Osteocyte (in vitro differentiated cells): ENCODE data around the gene DEFB127. TPM values are rescaled to one million over a fixed set of nuclear protein-coding genes. Genes with fewer than 3 reads are reported as not detected.

ENCODE experiments used
- DNase-seq: peaks from one replicate; pipeline ENCODE4 v3.0.0; 2021; ENCODE audit warnings: mixed read lengths; ENCODE audit not compliant: unreplicated experiment; ENCODE audit errors: extremely low spot score
- H3K27ac Mint-ChIP-seq: one replicate; pipeline ENCODE4 v1.8.0; 2021; ENCODE audit warnings: mild to moderate bottlenecking, mixed read lengths; ENCODE audit not compliant: unreplicated experiment
- H3K27me3 Mint-ChIP-seq: one replicate; pipeline ENCODE4 v1.8.0; 2021; ENCODE audit warnings: mixed read lengths; ENCODE audit not compliant: unreplicated experiment
- H3K36me3 Mint-ChIP-seq: one replicate; pipeline ENCODE4 v1.8.0; 2021; ENCODE audit warnings: mixed read lengths; ENCODE audit not compliant: unreplicated experiment
- H3K4me1 Mint-ChIP-seq: one replicate; pipeline ENCODE4 v1.8.0; 2021; ENCODE audit warnings: mixed read lengths; ENCODE audit not compliant: unreplicated experiment
- H3K4me3 Mint-ChIP-seq: one replicate; pipeline ENCODE4 v1.8.0; 2021; ENCODE audit warnings: mild to moderate bottlenecking, moderate library complexity, mixed read lengths; ENCODE audit not compliant: unreplicated experiment
- H3K9me3 Mint-ChIP-seq: one replicate; pipeline ENCODE4 v1.8.0; 2021; ENCODE audit warnings: mixed read lengths; ENCODE audit not compliant: unreplicated experiment
- total RNA-seq: library from RNA; stranded (reverse); gene quantifications from 2 replicates; pipeline ENCODE4 v1.2.1, GENCODE V29; 2021
- TF ChIP-seq, protein P1 (sequence below): fragments of 200-600 bp; sonication (generic); IDR thresholded peaks from 2 replicates; pipeline ENCODE4 v1.5.0; 2021; ENCODE audit warnings: antibody characterized with exemption, mild to moderate bottlenecking, moderate library complexity

DEFB127 gene
- total RNA-seq, 1 donor from 2014 or later: not detected

DNA sequence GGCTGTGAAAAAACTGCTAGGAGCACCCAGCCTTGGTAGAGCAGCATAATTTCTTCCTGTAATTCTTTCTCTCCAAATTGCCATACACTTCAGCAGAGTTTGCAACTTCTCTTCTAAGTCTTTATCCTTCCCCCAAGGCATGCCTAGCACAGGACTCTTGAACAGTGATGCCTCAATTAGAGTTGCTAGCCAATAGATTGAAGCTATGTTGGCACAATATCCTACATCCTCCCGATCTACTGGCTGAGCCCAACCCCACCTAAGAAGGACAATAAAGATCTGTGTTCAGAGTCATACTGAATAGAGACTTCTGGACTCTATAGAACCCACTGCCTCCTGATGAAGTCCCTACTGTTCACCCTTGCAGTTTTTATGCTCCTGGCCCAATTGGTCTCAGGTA is 15.0 kb upstream of the DEFB127 start, which contains the start of gene DEFB126:
Gene DEFB126, plus strand, starts transcription at position 301 of the 400 bp plus-strand sequence. Its CDS starts 39 bp downstream, at position 340.
- TF ChIP-seq, protein P1, sequence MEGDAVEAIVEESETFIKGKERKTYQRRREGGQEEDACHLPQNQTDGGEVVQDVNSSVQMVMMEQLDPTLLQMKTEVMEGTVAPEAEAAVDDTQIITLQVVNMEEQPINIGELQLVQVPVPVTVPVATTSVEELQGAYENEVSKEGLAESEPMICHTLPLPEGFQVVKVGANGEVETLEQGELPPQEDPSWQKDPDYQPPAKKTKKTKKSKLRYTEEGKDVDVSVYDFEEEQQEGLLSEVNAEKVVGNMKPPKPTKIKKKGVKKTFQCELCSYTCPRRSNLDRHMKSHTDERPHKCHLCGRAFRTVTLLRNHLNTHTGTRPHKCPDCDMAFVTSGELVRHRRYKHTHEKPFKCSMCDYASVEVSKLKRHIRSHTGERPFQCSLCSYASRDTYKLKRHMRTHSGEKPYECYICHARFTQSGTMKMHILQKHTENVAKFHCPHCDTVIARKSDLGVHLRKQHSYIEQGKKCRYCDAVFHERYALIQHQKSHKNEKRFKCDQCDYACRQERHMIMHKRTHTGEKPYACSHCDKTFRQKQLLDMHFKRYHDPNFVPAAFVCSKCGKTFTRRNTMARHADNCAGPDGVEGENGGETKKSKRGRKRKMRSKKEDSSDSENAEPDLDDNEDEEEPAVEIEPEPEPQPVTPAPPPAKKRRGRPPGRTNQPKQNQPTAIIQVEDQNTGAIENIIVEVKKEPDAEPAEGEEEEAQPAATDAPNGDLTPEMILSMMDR: no peak
- no peaks in the 10 kb centered on the region for H3K4me1 Mint-ChIP-seq
- H3K4me3 Mint-ChIP-seq: no peak within 1 kb of the TSS
- no peak within 1 kb of the TSS for H3K27ac Mint-ChIP-seq
- DNase-seq: no peak
- H3K9me3 Mint-ChIP-seq: peaks cover 4% of the 10 kb centered on the region
- H3K27me3 Mint-ChIP-seq: peaks cover 40% of the 10 kb centered on the region
- H3K36me3 Mint-ChIP-seq: no peaks in the 10 kb centered on the region

DNA sequence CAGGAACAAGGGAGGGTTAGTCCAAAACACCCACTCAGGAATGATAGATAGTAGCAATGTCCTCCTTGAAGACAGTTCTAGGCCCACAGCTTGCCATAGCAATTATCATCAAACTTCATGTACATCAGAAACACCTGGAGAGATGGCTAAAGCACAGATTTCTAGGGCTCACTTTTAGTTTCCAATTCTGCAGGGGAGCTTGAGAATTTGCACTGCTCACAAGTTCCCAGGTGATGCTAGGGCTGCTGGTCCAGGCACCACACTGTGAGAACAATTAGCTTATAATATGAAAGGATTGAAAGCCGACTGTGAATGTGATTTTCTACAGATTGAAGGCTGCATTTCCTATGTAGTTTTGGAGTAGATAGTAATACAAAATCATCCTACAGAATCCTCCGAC is 11.4 kb upstream of the DEFB127 start:
- TF ChIP-seq, protein P1: no peak
- Mint-ChIP-seq H3K9me3 (no peaks in the 10 kb centered on the region), H3K4me1 (no peaks in the 10 kb centered on the region), H3K4me3 (no peak overlapping the region), H3K27me3 (peaks cover 36% of the 10 kb centered on the region), H3K27ac (no peak overlapping the region), H3K36me3 (no peaks in the 10 kb centered on the region)
- no peak for DNase-seq

DNA sequence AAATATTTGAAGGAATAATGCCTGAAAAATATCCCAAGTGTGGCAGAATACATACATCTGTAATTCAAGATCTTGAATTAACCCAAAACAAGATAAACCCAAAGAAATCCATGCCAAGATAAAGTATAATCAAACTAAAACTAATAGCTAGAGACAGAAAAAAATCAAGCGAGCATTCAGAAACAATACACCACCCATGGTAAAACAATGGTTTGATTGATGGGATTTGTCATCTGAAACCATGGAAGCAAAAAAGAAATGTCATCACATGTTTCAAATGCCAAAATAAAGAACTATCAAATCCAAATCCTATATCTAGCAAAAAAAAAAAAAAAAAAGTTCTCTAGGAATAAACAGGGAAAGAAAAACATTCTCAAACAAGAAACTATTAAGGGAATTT is 5.1 kb upstream of the DEFB127 start:
- Mint-ChIP-seq H3K9me3 (no peaks in the 10 kb centered on the region), H3K27ac (no peak overlapping the region), H3K36me3 (no peaks in the 10 kb centered on the region), H3K4me1 (no peaks in the 10 kb centered on the region), H3K4me3 (no peak overlapping the region), H3K27me3 (peaks cover 30% of the 10 kb centered on the region)
- TF ChIP-seq, protein P1: no peak
- no peak for DNase-seq

GRCh38 chr20:164618-165017 is 7.4 kb downstream of the DEFB127 start:
- Mint-ChIP-seq H3K27me3 (peaks cover 14% of the 10 kb centered on the region), H3K9me3 (no peaks in the 10 kb centered on the region), H3K4me3 (no peak overlapping the region), H3K36me3 (no peaks in the 10 kb centered on the region), H3K27ac (no peak overlapping the region), H3K4me1 (no peaks in the 10 kb centered on the region)
- TF ChIP-seq, protein P1: no peak
- DNase-seq: no peak

DNA sequence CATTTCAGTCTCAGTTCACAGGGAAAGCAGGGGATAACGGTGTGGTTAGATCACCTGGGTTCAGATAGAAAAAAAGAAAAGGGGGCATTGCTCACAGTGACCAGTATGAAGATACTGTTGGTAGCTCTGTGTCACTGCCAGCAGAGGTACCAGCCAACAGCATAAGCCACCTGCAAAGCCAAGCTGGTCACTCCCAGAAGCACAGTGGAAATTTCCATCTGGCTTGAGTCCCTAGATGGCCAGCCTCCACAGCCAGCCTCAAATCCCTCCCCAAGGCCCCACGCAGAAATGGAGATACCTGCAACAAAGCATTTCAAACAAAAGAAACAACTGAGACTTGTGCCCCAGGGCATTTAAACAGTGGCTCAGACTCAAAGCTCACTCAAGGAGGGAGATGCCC is 11.6 kb downstream of the DEFB127 start:
- no peak overlapping the region for H3K4me3 Mint-ChIP-seq
- H3K9me3 Mint-ChIP-seq: no peaks in the 10 kb centered on the region
- peaks cover 15% of the 10 kb centered on the region for H3K27me3 Mint-ChIP-seq
- H3K27ac Mint-ChIP-seq: no peak overlapping the region
- DNase-seq: no peak
- H3K36me3 Mint-ChIP-seq: no peaks in the 10 kb centered on the region
- TF ChIP-seq, protein P1: no peak
- H3K4me1 Mint-ChIP-seq: no peaks in the 10 kb centered on the region
